GM12864 (cell line): ENCODE data around the gene AKAP17A.

Experiments
- DNase-seq: peaks from one replicate; pipeline ENCODE4 v3.0.0-alpha.2; 2011; ENCODE audit warnings: low read depth
- H3K4me3 ChIP-seq: 2 replicates; pipeline ENCODE4 v1.5.1; 2011; ENCODE audit warnings: mild to moderate bottlenecking, low read depth, low read length, control low read depth
- TF ChIP-seq, protein P1 (sequence below): IDR thresholded peaks from 2 replicates; pipeline ENCODE4 v1.5.1; 2011; ENCODE audit warnings: low read depth, mild to moderate bottlenecking, moderate library complexity, low read length, control low read depth, inconsistent platforms; ENCODE audit errors: missing control alignments

Gene AKAP17A

GRCh38 chrX:1577845-1578244 is 13.6 kb upstream of the AKAP17A start:
- no peak for DNase-seq
- H3K4me3 ChIP-seq: no peak overlapping the region
- TF ChIP-seq, protein P1, sequence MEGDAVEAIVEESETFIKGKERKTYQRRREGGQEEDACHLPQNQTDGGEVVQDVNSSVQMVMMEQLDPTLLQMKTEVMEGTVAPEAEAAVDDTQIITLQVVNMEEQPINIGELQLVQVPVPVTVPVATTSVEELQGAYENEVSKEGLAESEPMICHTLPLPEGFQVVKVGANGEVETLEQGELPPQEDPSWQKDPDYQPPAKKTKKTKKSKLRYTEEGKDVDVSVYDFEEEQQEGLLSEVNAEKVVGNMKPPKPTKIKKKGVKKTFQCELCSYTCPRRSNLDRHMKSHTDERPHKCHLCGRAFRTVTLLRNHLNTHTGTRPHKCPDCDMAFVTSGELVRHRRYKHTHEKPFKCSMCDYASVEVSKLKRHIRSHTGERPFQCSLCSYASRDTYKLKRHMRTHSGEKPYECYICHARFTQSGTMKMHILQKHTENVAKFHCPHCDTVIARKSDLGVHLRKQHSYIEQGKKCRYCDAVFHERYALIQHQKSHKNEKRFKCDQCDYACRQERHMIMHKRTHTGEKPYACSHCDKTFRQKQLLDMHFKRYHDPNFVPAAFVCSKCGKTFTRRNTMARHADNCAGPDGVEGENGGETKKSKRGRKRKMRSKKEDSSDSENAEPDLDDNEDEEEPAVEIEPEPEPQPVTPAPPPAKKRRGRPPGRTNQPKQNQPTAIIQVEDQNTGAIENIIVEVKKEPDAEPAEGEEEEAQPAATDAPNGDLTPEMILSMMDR: no peak

GRCh38 chrX:1578511-1579173 is 12.8 kb upstream of the AKAP17A start:
- DNase-seq: no peak
- TF ChIP-seq, protein P1: no peak
- no peak overlapping the region for H3K4me3 ChIP-seq

DNA sequence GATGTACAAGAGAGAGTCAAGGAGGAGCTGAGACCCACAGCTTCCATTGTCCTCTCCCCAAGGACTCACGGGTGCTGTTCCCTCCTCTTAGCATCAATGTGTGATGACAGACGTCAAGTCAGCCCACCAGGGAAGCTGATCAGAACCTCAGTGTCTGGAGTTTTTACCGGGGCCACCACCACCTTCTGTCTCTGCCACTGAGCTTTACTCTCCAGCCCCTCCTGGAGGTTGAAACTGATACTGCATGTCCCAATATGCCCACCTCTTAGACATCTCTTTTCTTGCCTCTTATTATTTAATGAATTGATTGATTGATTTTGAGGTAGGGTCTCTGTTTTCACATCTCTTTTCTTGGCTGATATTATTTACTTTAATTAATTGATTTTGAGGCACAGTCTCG is 10.3 kb upstream of the AKAP17A start:
- TF ChIP-seq, protein P1: peak; percentile 93
- no peak for DNase-seq
- H3K4me3 ChIP-seq: no peak overlapping the region

- DNase-seq: peak; percentile 75
- TF ChIP-seq, protein P1: no peak
- H3K4me3 ChIP-seq: peak overlapping the region; percentile 28
These were observed 8.5 kb upstream of the AKAP17A start for GRCh38 chrX:1582686-1583437.

GRCh38 chrX:1584237-1585011 is 7.0 kb upstream of the AKAP17A start:
- H3K4me3 ChIP-seq: no peak overlapping the region
- DNase-seq: no peak
- TF ChIP-seq, protein P1: no peak

GRCh38 chrX:1587161-1587560 is 4.2 kb upstream of the AKAP17A start:
- peak; percentile 74 for DNase-seq
- TF ChIP-seq, protein P1: no peak
- no peak overlapping the region; the same call in 1 of the 2 replicates for H3K4me3 ChIP-seq
